HUES6 (cell line): ENCODE measurements around the gene CSPG4.
"Not testable (repeated sequence)": the region's sequence is repeated elsewhere in the genome, so short reads cannot be mapped to it uniquely, and the experiment has no call there.

Source experiments
- H3K27ac ChIP-seq: 2 replicates; pipeline ENCODE4 v1.7.0; 2013; ENCODE audit warnings: low read depth, mild to moderate bottlenecking, low read length, inconsistent platforms
- H3K27me3 ChIP-seq: 2 replicates; pipeline ENCODE4 v1.6.1; 2013; ENCODE audit warnings: low read length; ENCODE audit not compliant: control insufficient read depth, insufficient read depth
- H3K36me3 ChIP-seq: 2 replicates; pipeline ENCODE4 v1.6.1; 2013; ENCODE audit warnings: low read length; ENCODE audit not compliant: control insufficient read depth, insufficient read depth
- H3K4me1 ChIP-seq: 2 replicates; pipeline ENCODE4 v1.6.1; 2013; ENCODE audit warnings: low read length; ENCODE audit not compliant: control insufficient read depth, insufficient read depth
- H3K4me3 ChIP-seq: 2 replicates; pipeline ENCODE4 v1.5.1; 2013; ENCODE audit warnings: low read depth, low read length
- H3K9ac ChIP-seq: one replicate; pipeline ENCODE4 v1.6.1; 2013; ENCODE audit warnings: mild to moderate bottlenecking, low read length
- H3K9me3 ChIP-seq: 2 replicates; pipeline ENCODE4 v1.6.1; 2013; ENCODE audit warnings: low read depth, low read length; ENCODE audit not compliant: control insufficient read depth, insufficient read depth

The CSPG4 gene

DNA sequence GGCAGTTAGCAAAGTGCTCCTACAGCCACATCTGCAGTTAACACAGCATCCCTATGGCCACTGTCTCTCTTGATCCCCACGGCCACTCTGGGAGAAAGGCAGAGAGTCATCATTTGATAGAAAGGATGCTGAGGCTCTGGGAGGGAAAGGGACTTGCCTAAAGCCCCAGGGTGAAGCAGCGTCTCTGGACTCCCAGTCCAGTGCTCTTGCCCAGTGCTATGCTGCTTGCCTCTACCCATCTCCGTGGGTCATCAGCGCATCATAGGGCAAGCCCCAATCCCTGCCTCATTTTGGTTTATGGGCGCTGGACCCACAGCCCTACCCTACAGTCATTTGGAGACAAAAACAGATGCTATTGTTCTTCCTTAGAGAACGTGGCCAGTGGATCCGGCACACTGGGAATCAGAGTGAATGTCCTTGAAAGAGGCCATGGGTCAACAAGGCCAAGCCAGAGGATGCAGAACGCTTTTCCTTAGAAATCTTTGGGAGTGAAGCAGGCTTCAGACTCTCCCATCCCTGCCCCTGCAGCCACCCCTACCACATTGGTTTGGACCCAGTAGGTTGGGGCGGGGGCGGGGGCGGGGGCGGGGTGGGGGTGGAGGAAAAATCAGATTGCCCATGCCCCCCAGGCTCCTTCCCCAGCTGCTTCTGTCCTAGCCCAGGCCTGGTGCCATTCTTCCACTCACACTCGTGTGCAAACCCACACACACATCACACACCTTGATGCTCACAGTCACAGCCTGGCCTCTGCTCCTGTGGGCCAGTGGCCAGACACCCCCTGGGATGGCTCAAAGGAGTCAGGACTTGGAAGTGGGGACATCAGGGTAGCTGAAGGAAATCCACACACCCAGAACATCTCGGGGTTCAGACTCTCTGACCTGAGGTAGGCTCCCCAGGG is 24.7 kb upstream of the CSPG4 start:
- Histone ChIP-seq H3K9ac (peak overlapping the region; percentile 59), H3K4me1 (peaks cover 14% of the 10 kb centered on the region; the same call in 1 of the 2 replicates), H3K27me3 (peaks cover 21% of the 10 kb centered on the region), H3K4me3 (peak overlapping the region; percentile 61)
- not testable (repeated sequence) for H3K27ac ChIP-seq, H3K36me3 ChIP-seq, H3K9me3 ChIP-seq

DNA sequence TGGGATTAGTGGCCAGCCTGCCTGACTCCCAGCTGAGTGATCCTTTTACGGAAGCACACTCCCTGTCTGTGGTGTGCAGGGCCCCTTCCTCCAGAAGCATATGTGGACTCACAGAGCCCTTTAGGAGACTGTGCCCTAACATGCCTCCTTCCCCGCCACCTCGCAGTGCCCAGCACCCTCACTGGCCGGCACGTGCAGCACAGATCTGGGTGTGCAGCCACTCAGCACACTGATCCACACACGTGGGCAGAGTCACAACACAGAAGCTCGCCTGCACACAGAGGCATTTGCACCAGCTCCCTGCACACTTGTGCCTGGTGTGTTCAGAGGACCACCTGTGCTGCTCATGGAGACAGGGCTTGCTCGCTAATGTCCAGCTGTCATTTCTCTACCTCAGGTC is 23.6 kb upstream of the CSPG4 start:
- Histone ChIP-seq H3K4me3 (no peak overlapping the region), H3K36me3 (no peaks in the 10 kb centered on the region), H3K9me3 (no peaks in the 10 kb centered on the region), H3K27ac (no peak overlapping the region), H3K9ac (no peak overlapping the region), H3K27me3 (peaks cover 21% of the 10 kb centered on the region), H3K4me1 (peaks cover 14% of the 10 kb centered on the region; the same call in 1 of the 2 replicates)

DNA sequence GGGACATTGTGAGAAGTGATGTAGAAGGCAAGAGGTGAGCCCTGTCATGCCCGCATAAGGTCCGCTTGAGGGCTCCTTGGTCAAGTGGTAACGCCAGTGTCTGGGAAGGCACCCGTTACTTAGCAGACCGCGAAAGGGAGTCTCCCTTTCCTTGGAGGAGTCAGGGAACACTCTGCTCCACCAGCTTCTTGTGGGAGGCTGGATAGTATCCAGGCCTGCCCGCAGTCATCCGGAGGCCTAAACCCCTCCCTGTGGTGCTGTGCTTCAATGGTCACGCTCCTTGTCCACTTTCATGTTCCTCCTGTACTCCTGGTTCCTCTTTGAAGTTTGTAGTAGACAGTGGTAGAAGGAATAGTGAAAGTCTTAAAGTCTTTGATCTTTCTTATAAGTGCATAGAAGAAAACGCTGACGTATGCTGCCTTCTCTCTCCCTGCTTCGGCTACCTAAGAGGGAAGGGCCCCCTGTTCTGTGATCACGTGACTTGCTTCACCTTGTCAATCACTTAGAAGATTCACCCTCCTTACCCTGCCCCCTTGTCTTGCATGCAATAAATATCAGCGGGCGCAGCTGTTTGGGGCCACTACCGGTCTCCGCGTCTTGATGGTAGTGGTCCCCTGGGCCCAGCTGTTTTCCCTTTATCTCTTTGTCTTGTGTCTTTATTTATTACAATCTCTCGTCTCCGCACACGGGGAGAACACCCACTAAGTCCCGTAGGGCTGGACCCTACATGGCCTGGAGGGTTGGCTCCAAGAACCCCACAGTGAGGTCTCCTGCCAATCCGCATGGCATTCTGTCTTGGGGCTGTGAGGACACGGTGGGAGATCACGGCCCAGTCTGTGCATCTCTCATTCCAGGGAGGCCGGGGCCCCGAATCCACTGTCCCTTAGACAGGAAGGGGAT is 22.5 kb upstream of the CSPG4 start:
- Histone ChIP-seq H3K27me3 (peaks cover 14% of the 10 kb centered on the region), H3K4me1 (peaks cover 14% of the 10 kb centered on the region; the same call in 1 of the 2 replicates)
- not testable (repeated sequence) for H3K27ac ChIP-seq, H3K36me3 ChIP-seq, H3K4me3 ChIP-seq, H3K9me3 ChIP-seq, H3K9ac ChIP-seq

DNA sequence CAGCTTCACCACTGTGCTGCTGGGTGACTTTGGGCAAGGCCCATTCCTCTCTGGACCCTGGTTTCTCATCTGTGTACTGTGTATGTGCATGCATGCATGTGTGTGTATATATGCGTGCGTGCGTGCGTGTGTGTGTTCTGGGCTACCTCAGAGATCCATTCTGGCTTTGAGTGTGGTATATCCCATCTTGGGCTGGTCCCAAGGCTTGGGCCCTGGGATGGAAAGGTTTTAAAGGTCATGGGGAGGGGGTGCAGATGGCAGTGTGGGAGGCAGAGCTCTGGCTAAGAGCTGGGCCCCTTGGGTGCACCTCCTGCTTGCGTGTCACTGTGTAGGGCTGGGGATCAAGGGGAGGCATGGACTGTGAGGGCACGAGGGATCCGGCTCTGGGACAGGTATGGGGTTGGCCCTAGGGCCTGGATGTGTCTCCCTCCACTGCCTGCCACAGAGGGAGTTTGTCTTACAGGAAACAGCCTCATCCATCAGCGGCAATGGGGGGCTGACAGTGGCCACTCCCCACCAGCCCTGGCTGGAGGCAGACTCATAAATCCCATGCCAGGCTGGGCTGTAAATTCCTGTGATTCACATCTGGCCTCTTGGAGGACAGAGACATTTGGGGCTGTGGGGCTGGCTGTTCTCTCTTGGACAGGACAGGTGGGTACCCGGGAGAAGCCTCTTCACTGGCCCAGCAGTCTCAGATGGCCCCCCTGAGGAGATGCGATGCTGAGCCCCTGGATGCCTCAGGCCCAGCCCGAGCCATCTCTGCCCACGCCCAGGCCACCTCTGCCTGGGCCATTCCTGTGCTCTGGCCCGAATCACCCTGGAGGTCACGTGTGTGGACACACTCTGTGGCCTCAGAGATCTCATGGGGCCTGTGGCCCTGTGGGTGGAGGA is 21.4 kb upstream of the CSPG4 start:
- peak overlapping the region; percentile 22 for H3K9ac ChIP-seq
- no peaks in the 10 kb centered on the region for H3K36me3 ChIP-seq
- H3K4me3 ChIP-seq = no peak overlapping the region
- H3K9me3 ChIP-seq = no peaks in the 10 kb centered on the region
- H3K27ac ChIP-seq = no peak overlapping the region
- peaks cover 14% of the 10 kb centered on the region; the same call in 1 of the 2 replicates for H3K4me1 ChIP-seq
- H3K27me3 ChIP-seq = peaks cover 3% of the 10 kb centered on the region

DNA sequence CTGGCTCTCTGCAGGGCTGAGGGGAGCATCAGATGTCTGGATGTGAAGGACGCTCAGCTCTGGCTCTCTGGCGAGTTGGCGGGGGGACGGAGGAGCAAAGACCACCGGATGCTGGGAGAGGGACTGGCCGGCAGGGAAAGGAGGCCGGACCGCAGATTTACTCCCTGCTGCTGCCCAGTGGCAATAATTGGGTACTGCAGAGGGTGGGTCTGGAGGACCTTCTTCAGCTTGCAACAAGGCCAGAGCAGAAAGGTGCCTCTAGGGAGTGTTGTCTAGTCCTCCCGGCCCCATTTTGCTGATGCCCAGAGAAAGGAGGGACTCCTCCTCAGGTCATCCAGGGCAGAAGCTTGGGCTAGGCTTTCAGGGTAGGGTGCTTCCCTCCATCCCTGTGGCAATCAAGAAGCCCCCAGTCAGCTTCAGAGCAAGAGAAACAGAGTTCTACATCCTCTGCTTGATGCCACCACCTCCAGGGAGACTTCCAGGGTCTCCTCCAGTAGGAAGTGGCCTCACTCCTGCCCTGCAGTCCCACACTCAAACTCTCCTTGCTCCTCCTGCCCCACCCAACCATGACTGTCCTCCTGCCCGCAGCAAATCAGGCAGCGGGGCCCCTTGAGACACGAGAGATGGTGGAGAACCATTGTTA is 20.3 kb upstream of the CSPG4 start:
- no peak overlapping the region for H3K4me3 ChIP-seq
- H3K27me3 ChIP-seq = no peaks in the 10 kb centered on the region
- H3K36me3 ChIP-seq = no peaks in the 10 kb centered on the region
- H3K9me3 ChIP-seq = no peaks in the 10 kb centered on the region
- no peak overlapping the region for H3K9ac ChIP-seq
- H3K27ac ChIP-seq = no peak overlapping the region
- peaks cover 14% of the 10 kb centered on the region; the same call in 1 of the 2 replicates for H3K4me1 ChIP-seq

DNA sequence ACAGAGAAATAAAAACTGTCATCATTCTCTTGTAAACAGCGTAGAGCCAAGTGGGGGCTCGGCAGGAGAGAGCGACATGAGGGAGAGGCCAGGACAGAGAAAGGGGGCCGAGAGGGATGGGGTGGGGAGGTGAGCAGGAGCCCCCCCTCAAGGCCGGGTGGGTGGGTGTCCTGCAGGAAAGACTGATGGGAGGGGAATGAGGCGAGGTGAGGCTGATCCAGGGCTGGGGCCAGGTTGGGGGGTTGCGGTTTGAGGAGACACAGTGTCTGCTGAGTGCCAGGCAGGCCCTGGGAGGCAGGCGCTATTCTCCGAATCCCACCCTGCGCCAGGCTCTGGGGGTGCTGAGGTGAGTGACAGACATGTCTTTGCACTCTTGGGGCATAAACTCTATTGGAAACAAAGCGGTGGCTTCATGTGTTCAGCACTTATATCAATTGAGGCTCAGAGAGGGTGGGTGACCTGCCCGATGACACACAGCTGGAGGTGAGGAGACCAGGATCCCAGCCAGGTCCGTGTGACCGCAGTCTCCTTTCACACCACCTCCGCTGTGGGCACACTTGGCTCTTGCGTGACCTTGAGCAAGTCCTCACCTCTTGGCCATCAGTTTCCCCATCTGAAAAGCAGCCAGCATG is 19.6 kb upstream of the CSPG4 start:
- Histone ChIP-seq H3K4me3 (no peak overlapping the region), H3K27me3 (0 out of 2 replicates have a peak, but pooled peaks cover 1% of the 10 kb centered on the region), H3K9me3 (no peaks in the 10 kb centered on the region), H3K4me1 (peaks cover 13% of the 10 kb centered on the region; the same call in 1 of the 2 replicates), H3K9ac (no peak overlapping the region), H3K36me3 (no peaks in the 10 kb centered on the region), H3K27ac (no peak overlapping the region)

DNA sequence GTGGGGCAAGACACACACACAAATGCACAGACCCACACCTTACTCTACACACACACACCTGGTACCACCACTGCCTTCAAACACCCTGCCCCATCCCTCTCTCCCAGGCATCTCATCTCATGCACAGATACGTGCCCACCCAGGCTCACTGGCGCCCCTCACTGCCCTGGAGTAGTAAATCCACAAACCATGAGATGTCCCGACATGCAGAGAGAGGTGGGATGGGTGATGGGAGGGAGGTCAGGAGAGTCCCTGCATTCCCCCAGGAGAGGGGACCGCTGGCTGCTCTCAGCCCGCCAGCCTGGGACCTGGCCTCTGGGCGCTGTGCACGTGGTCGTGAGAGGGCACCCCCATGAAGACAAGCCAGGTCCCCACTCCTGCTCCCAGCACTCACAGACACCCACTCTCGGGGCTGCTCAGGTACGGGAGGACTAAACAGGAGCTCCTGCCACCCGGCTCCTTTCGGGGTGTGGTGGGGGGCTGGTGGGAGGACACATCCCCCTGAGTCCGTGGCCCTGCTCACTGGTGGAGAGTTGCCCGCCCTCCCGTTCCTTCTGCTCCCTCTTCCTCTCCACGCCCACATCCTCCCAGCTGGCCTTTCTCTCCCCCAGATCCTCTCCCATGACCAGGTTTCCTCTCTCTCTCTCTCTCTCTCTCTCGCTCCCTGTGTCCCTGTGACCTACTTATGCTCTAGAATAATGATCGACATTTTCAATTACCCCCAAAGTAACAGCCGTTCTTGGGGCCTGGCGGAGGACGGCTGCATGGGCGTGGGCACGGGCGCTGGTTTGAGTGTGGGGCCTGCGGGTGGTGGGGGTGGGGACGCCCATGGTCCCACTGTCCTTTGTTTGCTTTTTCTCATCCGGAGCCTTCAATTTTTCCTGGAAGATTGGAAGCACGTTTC is 18.9 kb upstream of the CSPG4 start:
- Histone ChIP-seq H3K4me1 (peaks cover 7% of the 10 kb centered on the region; the same call in 1 of the 2 replicates), H3K27me3 (0 out of 2 replicates have a peak, but pooled peaks cover 4% of the 10 kb centered on the region), H3K9ac (no peak overlapping the region), H3K4me3 (no peak overlapping the region), H3K36me3 (no peaks in the 10 kb centered on the region), H3K27ac (no peak overlapping the region), H3K9me3 (no peaks in the 10 kb centered on the region)

DNA sequence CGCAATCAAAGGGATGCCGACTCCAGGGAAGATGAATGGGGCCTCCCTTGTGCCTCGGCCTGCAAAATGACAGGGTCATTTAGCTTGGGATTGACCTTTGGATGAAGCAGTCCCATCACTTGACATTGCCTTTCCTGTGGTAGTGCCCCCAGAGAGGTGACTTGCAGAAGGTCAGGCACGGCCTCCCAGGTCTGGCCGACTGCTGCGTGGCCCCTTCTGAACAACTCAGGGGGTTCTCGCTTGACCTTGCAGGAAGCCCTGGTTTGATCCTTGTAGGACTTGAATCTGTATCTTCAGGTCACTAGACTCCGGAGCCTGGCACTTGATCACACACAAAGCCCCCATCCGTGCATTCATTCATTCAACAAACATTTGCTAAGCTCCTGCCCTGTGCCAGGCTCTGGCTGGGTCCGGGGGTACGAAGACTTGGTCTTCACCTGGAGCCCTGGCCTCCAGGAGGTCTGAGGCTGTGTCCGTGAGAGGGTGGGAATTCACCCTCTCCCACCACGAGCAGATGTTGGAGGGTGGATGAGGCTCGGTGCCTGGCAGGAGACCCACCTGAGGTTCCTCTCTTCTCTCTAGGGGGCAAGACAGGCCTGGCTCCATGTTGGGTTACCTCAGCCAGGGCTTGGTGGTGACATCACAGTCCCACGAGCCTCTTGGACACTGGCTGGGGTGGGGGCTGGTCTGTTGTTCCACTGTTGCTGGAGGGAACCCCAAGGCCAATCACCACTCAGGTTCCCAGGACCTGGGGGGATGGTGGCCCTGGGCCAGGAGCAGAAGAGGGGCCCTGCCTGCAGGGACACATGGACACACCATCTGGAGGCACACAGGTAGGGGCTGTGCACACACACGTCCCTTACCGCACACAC is 18.0 kb upstream of the CSPG4 start:
- not testable (repeated sequence) for H3K36me3 ChIP-seq, H3K4me3 ChIP-seq, H3K9ac ChIP-seq, H3K27me3 ChIP-seq, H3K9me3 ChIP-seq, H3K4me1 ChIP-seq, H3K27ac ChIP-seq
